AML-193 (cell line): Measurements from ENCODE around the gene MLH3.
"Not testable (repeated sequence)": the region's sequence is repeated elsewhere in the genome, so short reads cannot be mapped to it uniquely, and the experiment has no call there.

Source experiments
- DNase-seq, 2 experiments: peaks; one replicate each; lab custom pipeline; 2025; lab: John Stamatoyannopoulos, UW

The MLH3 gene

GRCh38 chr14:75025876-75026275 lies 25.4 kb downstream of the MLH3 start:
- DNase-seq, result no peak

DNA sequence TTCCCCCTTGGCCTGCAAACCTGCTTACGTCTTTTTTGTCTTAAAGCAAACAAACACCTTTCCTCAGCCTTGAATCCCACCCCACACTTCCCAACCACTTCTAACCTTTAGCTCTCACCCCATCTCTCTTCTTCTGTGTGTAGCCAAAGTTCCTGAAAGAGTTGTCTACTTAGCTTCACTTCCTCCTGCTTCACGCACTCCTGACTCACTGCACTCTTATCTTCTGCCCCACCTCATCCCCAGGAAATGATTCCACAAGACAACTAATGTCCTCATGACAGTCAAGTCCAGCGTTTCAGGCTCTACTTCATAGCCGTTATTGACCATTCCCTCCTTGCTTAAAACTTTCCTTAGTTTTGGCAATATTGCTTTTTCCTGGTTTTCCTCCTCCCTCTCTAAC lies 26.2 kb downstream of the MLH3 start:
- no peak for DNase-seq

DNA sequence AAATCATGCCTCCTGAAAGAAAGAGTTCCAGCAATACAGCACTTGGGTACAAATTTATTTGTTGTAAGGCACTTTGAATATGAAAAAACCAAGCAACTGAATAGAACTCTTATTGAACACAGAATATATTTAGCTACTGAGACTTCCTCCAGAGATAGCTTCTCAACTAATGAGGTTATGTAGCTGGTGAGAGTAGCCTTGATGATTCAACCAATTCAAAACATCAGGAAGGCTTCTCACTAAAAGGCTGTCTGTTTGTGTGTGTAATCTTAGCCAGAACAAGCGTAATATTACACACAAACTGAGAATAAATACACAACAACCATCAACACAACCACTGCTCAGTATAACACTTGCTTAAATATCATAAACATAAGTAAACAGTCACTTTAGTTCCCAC lies 28.2 kb downstream of the MLH3 start:
- no peak for DNase-seq

DNA sequence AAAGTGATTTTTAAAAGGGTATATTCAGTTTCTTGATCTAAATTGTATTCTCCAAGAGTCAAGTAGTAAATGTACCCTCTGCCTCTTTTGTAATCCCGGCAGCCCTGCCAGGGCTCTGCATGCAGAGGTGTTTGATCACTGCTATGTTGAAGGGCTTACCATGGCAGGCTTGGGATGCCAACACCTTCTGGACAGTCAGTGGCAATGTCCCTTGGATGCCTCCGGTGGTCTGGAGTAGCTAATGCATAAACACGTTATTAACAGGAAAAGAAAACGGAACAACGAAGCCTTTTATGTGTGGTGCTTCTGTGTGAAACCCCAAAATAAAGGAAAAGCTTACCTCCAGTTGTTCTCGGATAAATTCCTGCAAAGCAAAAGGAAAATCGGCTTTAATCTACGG lies 28.6 kb downstream of the MLH3 start:
- peak in 1 of 2 experiments; percentile 2 for DNase-seq

- DNase-seq, result no peak
These were observed 32.6 kb downstream of the MLH3 start for GRCh38 chr14:75018694-75019093.

GRCh38 chr14:75016815-75017214 lies 34.5 kb downstream of the MLH3 start:
- no peak for DNase-seq

DNA sequence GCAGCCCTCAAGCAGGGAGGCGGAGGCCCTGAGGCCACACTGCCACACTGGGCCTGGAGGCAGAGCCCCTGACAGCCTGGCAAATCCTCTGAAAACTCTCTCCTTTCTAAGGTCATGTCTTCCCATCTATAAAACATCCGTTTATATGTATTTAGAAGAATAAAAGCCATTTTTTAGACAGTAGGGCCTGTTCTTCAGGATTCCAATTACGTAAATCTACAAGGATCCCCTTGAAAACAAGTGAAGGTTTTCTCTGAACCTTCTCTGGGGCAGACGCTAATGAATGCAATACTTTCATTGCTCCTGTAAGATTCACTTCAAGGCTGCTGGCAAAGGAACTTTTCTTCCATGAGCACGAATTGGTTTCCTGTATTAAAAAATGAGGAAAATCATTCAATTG lies 35.8 kb downstream of the MLH3 start:
- no peak for DNase-seq

- no peak for DNase-seq
These were observed 38.0 kb downstream of the MLH3 start for GRCh38 chr14:75013290-75013689.

DNA sequence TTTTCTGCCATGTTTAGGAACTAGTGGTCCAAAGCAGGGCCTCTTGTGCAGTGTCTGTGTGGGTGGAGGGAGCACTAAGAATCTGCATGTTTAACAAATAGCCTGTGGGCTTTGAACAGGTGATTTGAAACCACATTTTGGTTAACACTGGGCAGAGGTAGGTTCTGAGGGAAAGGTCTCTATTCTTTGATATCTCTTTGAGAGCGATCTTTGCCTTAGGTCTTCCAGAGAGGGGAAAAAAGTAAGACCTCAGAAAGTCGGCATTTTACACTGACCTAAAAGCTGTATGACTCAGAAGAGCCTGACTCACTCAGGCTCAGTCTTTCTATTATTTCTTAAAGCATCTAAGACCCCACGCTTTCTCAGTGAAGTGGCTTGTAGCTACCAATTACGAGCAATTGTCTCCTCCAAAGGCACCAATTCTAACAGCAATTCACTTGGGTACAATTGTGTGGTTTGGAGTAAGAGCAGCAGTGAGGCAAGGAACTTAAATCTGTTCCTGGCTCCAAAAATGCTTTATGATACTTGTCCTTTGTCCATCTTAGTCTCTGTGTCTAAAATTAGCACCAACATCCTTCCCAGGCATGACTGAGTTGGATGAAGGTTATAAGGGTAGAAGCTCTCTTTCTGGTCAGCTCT lies 39.8 kb downstream of the MLH3 start:
- no peak for DNase-seq

DNA sequence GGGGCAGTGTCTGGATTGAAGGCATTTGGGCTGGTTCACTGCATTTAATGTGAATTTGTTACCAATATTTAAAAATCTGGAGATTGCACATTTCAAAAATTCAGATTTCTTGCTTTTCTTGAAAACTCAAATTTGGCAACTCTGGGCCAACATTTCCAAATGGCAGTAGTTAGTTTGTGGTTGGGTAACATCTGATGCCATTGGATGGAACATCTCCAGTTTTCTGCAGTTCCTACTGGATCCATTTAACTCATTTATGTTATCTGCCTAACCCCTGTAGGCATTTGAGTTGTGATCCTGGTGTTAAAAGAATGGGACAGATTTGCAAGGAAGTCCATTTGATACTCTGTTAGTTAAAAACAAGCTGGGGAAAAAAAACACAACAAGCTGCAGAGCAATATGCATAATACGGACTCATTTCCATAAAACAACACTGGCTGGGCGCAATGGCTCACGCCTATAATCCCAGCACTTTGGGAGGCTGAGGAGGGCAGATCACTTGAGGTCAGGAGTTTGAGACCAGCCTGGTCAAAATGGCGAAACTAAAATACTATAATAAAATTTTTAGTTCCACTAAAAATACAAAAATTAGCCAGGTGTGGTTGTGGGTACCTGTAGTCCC lies 40.7 kb downstream of the MLH3 start:
- peak; percentile 12 to 23 for DNase-seq

DNA sequence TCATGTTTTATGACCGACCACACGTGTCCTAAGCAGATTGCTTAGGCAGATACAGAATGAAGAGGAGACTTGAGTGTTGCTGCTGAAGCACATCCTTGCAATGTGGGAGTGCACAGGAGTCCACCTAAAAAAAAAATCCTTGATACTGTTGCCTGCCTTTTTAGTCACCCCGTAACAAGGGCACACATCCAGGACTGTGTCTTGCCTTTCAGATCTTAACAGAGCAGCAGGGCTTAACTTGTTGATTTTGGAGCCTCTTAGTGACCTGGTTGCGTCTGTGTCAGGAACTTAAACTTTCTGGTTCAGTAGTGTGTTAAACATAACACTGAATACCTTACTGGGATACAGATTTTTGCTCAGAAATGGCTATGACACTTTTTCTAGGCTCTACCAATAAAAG lies 42.1 kb downstream of the MLH3 start:
- DNase-seq, result no peak

DNA sequence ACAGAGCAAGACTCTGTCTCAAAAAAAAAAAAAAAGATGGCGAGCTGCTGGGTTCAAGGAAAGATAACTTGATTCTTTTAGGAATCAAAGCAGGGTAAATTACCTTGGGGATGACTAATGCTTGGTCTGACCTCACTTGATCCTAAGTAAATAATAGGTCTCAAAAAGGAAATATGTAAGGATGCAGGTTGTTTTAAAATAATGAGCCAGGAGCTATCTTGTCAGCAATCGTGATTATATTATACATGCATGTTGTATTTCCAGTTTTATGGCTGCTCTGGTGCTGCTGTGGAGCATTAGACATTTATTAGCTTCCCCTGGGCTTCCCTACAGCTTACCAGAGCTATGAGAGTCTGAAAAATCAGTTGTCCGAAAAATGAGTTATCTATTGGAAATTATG lies 45.9 kb downstream of the MLH3 start:
- no peak for DNase-seq

GRCh38 chr14:75003250-75004027 lies 47.8 kb downstream of the MLH3 start:
- no peak for DNase-seq

GRCh38 chr14:75002392-75003249 lies 48.6 kb downstream of the MLH3 start, which contains the start of gene EIF2B2:
Gene EIF2B2, plus strand, starts transcription at chr14:75002921. Its CDS starts 70 bp downstream, at chr14:75002991.
- peak; percentile 93 for DNase-seq

GRCh38 chr14:75001899-75002298 lies 49.4 kb downstream of the MLH3 start:
- no peak for DNase-seq

DNA sequence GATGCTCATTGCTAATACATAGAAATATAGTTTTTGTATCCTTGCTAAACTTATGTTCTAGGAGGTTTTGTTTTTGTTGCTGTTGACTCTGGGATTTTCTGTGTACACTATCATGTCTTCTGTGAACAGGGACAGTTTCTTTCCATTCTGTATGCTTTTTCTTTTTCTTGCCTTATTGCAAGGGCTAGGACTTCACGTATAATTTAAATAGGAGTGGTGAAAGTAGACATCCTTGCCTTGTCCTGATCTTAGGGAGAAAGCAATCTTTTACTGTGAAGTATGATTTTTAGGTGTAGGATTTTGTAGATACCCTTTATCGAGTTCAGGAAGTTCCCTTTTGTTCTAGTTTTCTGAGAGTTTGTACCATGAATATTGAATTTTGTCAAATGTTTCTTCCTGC lies 50.0 kb downstream of the MLH3 start:
- no peak for DNase-seq

- DNase-seq, result not testable (repeated sequence)
These were observed 55.5 kb downstream of the MLH3 start for GRCh38 chr14:74995781-74996180.

GRCh38 chr14:74994182-74994581 lies 57.1 kb downstream of the MLH3 start:
- not testable (repeated sequence) for DNase-seq

DNA sequence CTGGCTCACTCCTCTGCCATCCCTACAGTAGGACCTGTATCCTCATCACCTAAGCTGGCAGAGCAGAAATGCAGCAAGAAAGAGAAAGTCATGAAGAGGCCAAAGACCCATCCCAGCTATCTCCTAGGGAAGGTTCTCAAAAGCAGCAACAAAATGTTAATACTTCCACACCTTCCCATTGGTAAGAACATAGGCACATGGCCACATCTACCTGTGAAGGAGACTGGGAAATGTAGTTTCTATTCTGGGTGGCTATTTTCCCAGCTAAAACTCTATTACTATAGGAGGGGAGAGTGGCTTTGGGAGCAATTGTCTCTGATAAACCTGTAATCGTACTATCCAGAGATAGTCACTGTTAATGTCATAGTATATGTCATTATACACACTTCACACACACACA lies 62.3 kb downstream of the MLH3 start:
- no peak for DNase-seq

DNA sequence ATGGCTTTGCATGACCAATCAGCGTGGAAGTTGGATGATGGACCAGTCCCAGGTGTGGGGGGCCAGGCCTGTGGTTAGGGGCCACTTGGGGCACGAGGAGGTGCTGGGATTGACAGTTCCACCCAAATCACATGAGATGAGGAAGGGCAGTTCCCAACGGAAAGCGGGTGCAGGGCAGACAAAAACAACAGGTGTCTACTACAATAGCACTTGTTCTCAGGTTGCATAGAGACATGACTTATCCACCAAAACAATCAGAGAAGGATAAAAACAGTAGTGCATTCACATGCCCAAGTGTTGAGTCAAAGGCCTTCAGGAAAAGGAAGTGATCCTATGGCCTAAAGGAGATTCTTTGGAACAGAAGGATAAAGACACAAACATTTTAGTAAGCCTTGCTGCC lies 63.1 kb downstream of the MLH3 start:
- no peak for DNase-seq

GRCh38 chr14:74985806-74986205 lies 65.5 kb downstream of the MLH3 start:
- no peak for DNase-seq

GRCh38 chr14:74985028-74985310 lies 66.3 kb downstream of the MLH3 start:
- no peak for DNase-seq
